GM10248 (cell line): Measurements from ENCODE around the gene MGST2.

Experiments used
- CTCF ChIA-PET: fragments of 300-600 bp; sonication (Branson Sonifier 250); formaldehyde crosslinking; extraction: SDS; loops from one replicate; lab custom pipeline; 2021; ENCODE audit warnings: antibody characterized with exemption; lab: Yijun Ruan, JAX
- POLR2A ChIA-PET: fragments of 350-650 bp; sonication (Branson Sonifier 250); formaldehyde crosslinking; extraction: SDS; loops from one replicate; lab custom pipeline; 2020; ENCODE audit warnings: antibody characterized with exemption; lab: Yijun Ruan, JAX
- DNase-seq: peaks from one replicate; pipeline ENCODE4 v3.0.0; 2012; ENCODE audit errors: extremely low spot score
- CTCF ChIP-seq: IDR thresholded peaks from 2 replicates; pipeline ENCODE4 v1.5.1; 2012; ENCODE audit warnings: mild to moderate bottlenecking, low read depth; ENCODE audit errors: extremely low read depth, missing control alignments, control extremely low read depth

MGST2 gene

GRCh38 chr4:139665690-139666529 lies at the start of gene MGST2:
TSS of gene MGST2 (plus strand) at chr4:139665819. CDS start at chr4:139666020, 201 bp downstream.
- no peak for TF ChIP-seq CTCF
- CTCF ChIA-PET, result interaction anchor here (0.8 to 14.3 kb wide), 8 partner anchors 9 to 1642 kb away, joined by 3 to 176 read pairs (median 3); partner anchors contain the start of gene SETD7
- POLR2A ChIA-PET, result no interaction called here
- DNase-seq, result peak; percentile 74

DNA sequence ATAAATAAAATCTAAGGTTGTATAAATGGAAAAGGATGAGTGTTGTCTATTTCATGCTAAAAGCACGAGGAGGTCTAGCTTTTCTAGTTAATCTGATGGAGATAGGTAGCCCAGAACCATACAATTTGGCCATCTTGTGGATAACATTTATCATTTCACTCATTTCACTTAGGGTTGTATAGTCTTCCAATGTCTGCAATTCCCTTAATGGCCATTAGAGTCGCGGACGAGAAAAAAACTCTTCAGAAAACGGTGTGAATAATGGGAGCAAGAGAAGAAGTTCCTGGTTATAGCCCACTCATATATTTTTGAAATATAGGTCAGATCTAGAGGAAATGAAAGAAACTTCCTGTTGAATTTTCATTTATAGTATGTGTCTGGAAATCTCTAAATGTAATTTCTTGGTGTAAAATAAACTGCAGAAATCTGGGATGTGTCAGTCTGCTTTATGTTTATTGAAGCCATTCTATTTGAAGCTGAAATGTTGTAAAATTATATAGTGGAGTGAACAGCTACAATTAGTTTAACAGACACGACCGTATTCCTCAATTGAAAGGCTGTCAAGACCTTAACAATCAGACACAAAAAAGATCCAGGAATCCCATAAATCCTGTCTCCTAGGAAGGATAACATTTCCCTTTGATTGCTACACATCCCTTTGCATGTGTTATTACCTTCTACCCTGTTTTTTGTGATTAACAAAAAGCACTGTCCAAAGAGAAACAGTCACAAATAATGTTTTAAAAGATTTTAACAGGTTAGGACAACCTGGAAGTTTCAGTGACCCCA lies 47.7 kb upstream of the MGST2 start:
- CTCF ChIA-PET, result interaction anchor here (1.1 to 3.1 kb wide), 5 partner anchors 11 to 34 kb away, joined by 3 to 13 read pairs (median 5); no protein-coding TSS in a partner anchor
- no peak for DNase-seq

DNA sequence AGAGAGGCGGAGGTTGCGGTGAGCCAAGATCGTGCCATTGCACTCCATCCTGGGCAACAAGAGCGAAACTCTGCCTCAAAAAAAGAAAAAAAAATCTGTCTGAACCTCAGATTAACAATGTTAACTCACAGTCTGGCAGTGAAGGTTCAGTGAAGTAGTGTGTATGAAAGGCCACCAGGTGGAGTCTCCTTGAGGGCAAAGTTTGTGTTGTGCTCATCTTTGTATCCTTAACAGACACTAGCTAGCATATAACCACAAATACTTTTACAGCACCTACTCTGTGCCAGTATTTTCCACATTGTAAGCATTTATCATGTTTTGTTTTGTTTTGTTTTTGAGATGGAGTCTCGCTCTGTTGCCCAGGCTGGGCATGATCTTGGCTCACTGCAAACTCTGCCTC lies 46.0 kb upstream of the MGST2 start:
- peak; percentile 26 for DNase-seq
- POLR2A ChIA-PET, result no interaction called here
- TF ChIP-seq CTCF, result peak; percentile 43
- CTCF ChIA-PET, result interaction anchor here (1.1 to 2.8 kb wide), 8 partner anchors 10 to 634 kb away, joined by 3 to 22 read pairs (median 4); no protein-coding TSS in a partner anchor

More for the DNA sequence above, 47.7 kb upstream of the MGST2 start:
- POLR2A ChIA-PET, result no interaction called here
- TF ChIP-seq CTCF, result no peak

GRCh38 chr4:139622901-139623381 lies 42.7 kb upstream of the MGST2 start:
- ChIA-PET POLR2A (no interaction called here), CTCF (interaction anchor here (1.4 kb wide), 1 partner anchor 20 kb away, joined by 4 read pairs; no protein-coding TSS in a partner anchor)
- TF ChIP-seq CTCF, result no peak
- DNase-seq, result no peak

DNA sequence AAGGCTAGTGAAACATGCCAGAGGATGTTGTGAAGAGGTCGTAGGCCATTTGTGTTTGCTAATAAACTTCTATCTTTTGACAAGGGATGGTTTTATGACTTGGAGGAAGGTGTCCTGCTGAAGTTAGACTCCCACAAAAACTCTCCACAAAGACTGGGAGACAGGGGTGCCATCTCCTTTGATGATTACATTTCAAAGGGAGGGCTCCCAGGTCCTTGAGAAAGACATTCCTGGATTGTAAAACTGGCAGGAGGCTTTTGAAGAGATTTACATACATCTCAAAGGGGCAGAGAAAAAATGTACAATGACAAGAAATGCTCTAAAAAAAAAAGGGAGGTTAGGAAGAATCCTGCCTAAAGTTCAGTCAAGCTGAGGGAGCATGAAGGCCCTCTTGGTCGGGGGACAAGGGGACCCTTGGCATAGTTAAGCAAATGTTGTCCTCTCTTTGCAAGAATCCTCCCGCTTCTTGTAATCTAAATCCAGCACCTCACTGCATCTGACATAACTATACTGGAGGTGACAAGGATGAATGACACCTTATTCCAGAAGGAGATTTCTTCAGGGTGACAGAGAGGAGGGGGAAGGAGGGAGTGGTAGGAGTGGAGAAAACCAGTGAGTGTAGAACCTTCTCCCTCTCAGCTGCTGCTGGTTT lies 41.1 kb upstream of the MGST2 start:
- TF ChIP-seq CTCF, result no peak
- POLR2A ChIA-PET, result no interaction called here
- no peak for DNase-seq
- CTCF ChIA-PET, result interaction anchor here (1.4 kb wide), 1 partner anchor 26 kb away, joined by 3 read pairs; no protein-coding TSS in a partner anchor

GRCh38 chr4:139625093-139625455 lies 40.5 kb upstream of the MGST2 start:
- CTCF ChIA-PET, result interaction anchor here (1.4 to 2.0 kb wide), 3 partner anchors 25 to 633 kb away, joined by 3 to 6 read pairs (median 3); no protein-coding TSS in a partner anchor
- TF ChIP-seq CTCF, result no peak
- DNase-seq, result no peak
- POLR2A ChIA-PET, result no interaction called here
